NOMO-1 treated with dmso at 0.1 percent for 144 hours (cell line): ENCODE measurements around the gene WNT10A.

Source experiments
- DNase-seq: peaks from one replicate; lab custom pipeline; 2025; ENCODE audit not compliant: unreplicated experiment; lab: John Stamatoyannopoulos, UW

Gene WNT10A

GRCh38 chr2:218892693-218893348 is 12.2 kb downstream of the WNT10A start:
- DNase-seq: peak; percentile 80

GRCh38 chr2:218893349-218894150 is 12.9 kb downstream of the WNT10A start:
- no peak for DNase-seq

- DNase-seq: no peak
These were observed 13.7 kb downstream of the WNT10A start for GRCh38 chr2:218894151-218894879.

GRCh38 chr2:218894880-218895157 is 14.2 kb downstream of the WNT10A start:
- DNase-seq: no peak

GRCh38 chr2:218895326-218895725 is 14.7 kb downstream of the WNT10A start:
- no peak for DNase-seq

- no peak for DNase-seq
These were observed 15.3 kb downstream of the WNT10A start for GRCh38 chr2:218895759-218896500.

- DNase-seq: no peak
These were observed 16.1 kb downstream of the WNT10A start for GRCh38 chr2:218896501-218897393.

GRCh38 chr2:218897394-218898108 is 16.9 kb downstream of the WNT10A start:
- no peak for DNase-seq

GRCh38 chr2:218898109-218898878 is 17.6 kb downstream of the WNT10A start:
- DNase-seq: peak; percentile 30

- DNase-seq: no peak
These were observed 18.5 kb downstream of the WNT10A start for GRCh38 chr2:218899147-218899546.

GRCh38 chr2:218902427-218902826 is 21.8 kb downstream of the WNT10A start:
- no peak for DNase-seq

- no peak for DNase-seq
These were observed 23.5 kb downstream of the WNT10A start for GRCh38 chr2:218904176-218904575.

GRCh38 chr2:218908721-218909619 is 28.3 kb downstream of the WNT10A start:
- DNase-seq: peak; percentile 93

- DNase-seq: no peak
These were observed 30.1 kb downstream of the WNT10A start for GRCh38 chr2:218910741-218911140.

- DNase-seq: no peak
These were observed 39.9 kb downstream of the WNT10A start for GRCh38 chr2:218920504-218920903.

- no peak for DNase-seq
These were observed 44.1 kb downstream of the WNT10A start for GRCh38 chr2:218924757-218925156.

GRCh38 chr2:218925434-218925833 is 44.8 kb downstream of the WNT10A start:
- no peak for DNase-seq

- no peak for DNase-seq
These were observed 46.8 kb downstream of the WNT10A start for GRCh38 chr2:218927422-218927821.
